8988T (cell line): ENCODE measurements around the gene LAGE3.
A peak's percentile ranks its signal among the peaks of the same experiment; 100 is the strongest.
"Not testable (repeated sequence)": the region's sequence is repeated elsewhere in the genome, so short reads cannot be mapped to it uniquely, and the experiment has no call there.

Source experiments
- DNase-seq: peaks from one replicate; pipeline ENCODE4 v3.0.0; 2011

LAGE3 gene

DNA sequence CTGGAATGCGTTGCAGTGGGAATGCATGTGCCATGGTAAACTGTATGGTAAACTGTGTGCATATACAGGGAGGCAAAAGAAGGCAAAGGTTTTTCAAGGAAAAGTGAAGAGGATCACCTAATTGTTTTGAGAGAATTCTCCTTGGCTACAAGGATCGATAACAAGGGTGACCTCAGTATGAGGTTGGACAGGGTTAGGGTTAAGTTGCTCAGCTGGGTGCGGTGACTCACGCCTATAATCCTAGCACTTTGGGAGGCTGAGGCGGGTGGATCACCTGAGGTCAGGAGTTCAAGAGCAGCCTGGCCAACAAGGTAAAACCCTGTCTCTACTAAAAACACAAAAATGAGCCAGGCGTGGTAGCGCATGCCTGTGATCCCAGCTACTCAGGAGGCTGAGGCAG is 22.3 kb upstream of the LAGE3 start:
- DNase-seq, result not testable (repeated sequence)

DNA sequence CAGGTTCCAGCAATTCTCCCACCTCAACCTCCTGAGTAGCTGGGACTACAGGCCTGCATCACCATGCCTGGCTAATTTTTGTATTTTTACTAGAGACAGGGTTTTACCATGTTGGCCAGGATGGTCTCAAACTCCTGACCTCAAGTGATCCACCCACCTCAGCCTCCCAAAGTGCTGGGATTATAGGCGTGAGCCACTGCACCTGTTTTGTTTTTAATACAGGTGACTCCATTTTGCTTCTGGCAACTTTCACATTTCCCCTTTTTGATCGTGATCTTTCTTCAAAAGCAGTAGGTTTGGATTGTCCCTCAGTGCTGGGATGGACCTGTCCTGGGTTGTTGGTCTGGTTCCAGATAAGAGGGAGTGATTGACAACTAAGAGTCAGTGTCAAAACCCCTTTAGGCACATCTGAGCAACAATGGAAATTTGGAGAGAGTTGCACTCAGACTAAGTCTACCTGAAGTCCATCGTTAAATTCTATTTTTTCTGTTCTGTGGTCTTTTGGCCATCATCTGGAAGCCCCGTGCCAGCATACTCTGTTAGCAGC is 17.6 kb upstream of the LAGE3 start:
- DNase-seq, result not testable (repeated sequence)

DNA sequence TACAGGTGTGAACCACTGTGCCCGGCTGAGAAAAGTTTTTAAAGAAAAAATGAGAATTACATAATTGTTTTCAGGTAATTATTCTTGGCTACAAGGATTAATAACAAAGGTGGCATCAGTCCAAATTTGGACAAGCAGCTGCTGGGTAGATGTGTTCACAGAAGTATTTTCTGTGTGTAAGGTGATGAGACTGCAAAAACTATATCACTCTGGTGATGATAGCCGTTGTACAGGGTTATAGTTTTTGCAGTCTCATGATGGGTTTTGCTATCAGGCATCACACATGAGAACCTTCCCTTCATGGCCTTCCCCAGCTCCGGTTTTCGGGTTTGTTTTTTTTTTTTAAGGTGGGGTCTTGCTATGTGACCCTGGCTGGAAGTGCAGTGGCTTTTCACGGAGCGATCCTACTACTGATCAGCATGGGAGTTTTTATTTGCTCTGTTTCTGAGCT is 16.4 kb upstream of the LAGE3 start:
- DNase-seq, result no peak

GRCh38 chrX:154494715-154495114 is 15.6 kb upstream of the LAGE3 start:
- no peak for DNase-seq

DNA sequence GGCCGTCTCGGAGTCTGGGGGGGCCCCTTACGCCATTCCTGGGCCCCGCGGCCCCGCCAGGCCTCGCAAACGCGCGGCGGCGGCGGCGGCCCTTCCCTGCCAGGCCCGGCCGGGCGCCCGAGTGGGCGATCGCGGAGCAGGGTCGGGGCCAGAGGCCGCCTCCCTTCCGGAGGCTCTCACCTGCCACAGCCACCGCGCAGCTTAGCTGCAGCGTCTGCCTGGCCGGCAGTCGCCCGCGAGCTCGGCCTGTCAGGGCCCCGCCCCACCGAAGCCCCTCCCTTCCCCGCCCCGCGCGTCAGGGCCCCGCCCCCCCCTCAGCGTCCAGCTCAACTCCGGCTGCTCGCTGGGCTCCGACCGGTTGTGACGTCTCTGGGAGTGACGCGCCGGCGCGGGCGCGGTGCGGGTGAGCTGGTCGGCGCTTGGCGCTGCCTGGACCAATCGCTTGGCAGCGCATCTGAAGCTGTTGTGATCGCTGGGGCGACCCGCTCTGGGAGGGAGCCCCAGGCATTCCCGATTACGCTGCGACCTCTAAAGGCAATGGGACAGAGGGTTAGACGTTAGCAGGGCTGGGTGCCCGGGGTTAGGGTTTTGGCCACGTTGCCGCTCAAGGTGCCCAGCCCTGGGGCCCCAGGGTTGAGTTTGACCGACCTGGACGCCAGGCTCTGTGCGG is 11.5 kb upstream of the LAGE3 start, which contains the start of gene SLC10A3:
TSS of gene SLC10A3 (minus strand) at position 216 of the 670 bp plus-strand sequence. CDS start 1,689 bp downstream, outside the sequence.
- DNase-seq, result peak; percentile 78

- no peak for DNase-seq
Observed at GRCh38 chrX:154490021-154490413, 10.9 kb upstream of the LAGE3 start.

DNA sequence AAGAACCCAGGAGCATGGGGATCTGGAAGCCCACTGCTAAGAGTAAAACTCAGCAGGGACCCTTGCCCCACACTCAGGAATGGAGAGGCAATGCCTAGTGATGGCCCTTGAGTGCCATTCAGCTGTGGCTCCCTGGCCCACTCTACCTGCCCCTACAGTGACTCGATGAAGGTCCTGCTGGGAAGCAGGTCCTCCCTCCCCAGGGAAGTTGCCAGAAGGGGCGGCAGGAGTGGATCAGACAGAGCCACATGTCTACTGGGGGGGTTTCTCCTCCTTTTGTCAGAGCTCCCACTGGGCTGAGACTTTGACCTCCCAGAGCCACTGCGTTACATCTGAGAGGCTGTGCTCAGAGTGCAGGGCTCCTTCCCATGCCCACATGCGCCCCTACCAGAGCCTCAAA is 10.1 kb upstream of the LAGE3 start:
- no peak for DNase-seq

- no peak for DNase-seq
Observed at GRCh38 chrX:154488336-154489075, 9.4 kb upstream of the LAGE3 start.

DNA sequence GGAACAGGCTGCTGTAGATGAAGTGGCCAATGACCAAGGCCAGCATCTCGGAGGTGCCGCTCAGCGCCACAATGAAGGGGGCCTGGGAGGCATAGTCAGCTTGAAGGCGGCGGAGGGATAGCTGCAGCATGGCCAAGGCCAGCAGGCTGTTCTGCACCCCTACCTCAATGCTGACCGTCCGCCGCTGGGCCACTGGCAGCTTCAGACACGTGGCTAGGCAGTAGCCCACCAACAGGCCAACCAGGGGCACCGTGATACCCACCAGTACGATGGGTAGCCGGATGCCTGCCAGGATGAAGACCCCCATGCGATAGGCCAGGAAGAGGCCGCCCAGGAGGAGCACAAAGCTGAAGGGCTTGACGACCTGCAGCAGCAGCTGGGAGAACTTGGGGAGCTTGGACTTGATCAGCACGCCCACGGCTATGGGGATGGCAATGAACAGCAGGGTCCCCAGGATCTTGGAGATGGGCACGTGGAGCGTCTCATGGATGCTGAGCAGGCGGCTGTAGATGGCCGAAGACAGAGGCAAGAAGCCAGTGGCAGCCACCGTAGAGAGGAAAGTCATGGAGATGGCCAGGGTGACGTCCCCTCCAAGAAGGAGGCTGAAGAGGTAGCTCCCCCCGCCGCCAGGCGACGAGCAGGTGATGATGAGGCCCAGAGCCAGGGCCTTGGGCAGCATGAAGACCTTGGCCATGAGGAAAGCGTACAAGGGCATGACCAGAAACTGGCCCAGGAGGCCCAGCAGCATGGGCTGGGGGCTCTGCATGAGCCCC is 8.6 kb upstream of the LAGE3 start:
- no peak for DNase-seq

DNA sequence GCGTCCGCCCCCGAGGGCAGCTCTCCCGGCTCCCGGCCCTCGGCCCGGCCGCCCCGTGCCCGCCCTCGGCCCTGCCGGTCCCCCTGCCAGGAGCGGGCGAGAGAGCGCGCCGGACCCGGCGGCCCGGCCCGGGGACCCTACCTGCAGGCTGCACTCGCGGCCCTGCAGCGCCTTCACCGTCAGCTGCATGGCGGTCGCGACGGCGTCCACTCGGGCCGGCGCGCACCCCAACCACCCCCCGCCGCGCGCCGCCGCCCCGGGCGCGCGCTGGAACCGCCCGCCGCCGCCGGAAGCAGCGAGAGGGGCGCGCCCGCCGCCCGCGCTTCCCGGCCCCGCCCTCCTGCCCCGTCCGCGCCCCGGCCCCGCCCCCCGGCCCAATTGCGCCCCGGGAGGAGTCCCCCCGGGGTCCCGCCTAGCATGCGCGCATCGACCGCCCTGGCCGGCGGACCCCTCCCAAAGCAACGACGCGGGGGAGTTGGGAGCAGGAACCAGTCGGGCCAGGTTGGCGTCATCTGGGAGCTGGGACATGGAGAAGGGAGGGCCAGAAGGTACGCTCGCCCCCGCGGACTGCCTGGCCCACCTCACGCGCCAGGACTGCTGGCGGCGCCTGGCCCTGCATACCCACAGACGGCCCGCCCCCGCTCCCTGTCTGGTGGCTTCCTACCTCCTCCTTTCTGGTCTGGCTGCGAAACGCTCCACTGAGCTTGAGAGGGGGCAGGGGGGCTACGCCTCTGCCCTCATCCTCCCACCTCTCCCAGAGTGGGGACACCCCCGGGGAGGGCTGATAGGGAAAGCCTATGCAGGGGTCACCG is 7.5 kb upstream of the LAGE3 start, which contains the start of gene UBL4A:
TSS of gene UBL4A (minus strand) at position 220 of the 812 bp plus-strand sequence. CDS start at position 189, 31 bp downstream.
- DNase-seq, result no peak

GRCh38 chrX:154486052-154486395 is 6.9 kb upstream of the LAGE3 start:
- no peak for DNase-seq

GRCh38 chrX:154485150-154486051 is 6.3 kb upstream of the LAGE3 start:
- DNase-seq, result no peak

GRCh38 chrX:154484255-154485149 is 5.4 kb upstream of the LAGE3 start:
- DNase-seq, result no peak

GRCh38 chrX:154483325-154483724 is 4.2 kb upstream of the LAGE3 start:
- DNase-seq, result no peak

GRCh38 chrX:154482786-154483185 is 3.7 kb upstream of the LAGE3 start:
- no peak for DNase-seq

- no peak for DNase-seq
Observed at GRCh38 chrX:154481911-154482601, 3.0 kb upstream of the LAGE3 start.

- DNase-seq, result no peak
Observed at GRCh38 chrX:154481195-154481594, 2.1 kb upstream of the LAGE3 start.

DNA sequence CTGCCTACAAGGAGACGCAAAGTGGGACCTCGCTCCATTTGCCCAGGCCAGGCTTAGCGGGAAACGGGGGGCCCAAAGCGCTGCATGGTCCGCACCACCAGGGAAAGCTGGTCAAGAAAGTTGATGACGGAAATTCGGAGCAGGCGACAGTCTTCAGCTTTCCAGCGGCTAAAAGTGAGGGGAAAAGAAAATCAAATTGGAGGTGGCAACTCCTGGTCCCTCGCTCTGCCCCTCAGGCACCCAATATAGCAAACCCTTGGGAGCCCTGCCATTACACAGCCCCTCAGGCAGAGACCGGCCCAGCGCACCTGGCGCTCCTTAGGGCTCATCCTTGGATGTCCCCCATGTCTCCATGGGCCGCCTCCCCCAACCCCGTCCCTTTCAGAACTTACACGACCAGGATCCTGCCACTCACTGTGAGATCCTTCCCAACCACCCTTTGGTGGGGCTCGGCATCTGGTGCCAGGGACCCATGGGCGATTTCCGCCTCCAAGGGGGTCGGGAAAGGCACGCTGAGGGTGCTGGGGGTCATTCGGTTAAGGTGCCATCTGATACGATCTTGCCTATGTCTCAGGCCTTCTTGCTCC is 1.1 kb downstream of the LAGE3 start:
- DNase-seq, result no peak

DNA sequence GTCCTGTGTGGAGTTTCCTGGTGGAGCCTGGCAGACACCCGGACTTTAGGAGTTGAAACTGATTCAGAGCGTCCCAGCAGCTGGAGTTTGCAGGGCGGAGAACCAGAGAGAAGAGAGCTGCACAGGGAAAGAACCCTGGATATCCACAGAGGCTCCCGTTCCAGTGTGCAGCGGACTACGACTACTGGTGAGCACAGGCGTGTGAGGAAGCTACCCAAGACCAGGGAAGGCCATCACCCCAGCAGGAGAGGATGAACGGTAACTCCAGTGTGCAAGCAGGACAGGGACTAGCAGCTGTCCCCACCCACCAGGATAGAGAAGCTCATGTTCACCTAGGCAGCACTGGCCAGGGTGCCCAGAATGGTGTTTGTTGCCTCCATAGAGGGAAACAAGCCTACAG is 2.3 kb downstream of the LAGE3 start:
- DNase-seq, result no peak
